IPS DF 6.9 (cell line): ENCODE measurements around the gene MIF4GD.

Experiments
- DNase-seq: peaks from one replicate; pipeline ENCODE4 v3.0.0-alpha.2; 2013; ENCODE audit warnings: low read depth, low spot score
- H3K27ac ChIP-seq: one replicate; pipeline ENCODE4 v1.5.1; 2013; ENCODE audit warnings: low read length, control low read depth
- H3K27me3 ChIP-seq: 2 replicates; pipeline ENCODE4 v1.6.1; 2013; ENCODE audit warnings: mild to moderate bottlenecking, low read length; ENCODE audit not compliant: control insufficient read depth, insufficient read depth
- H3K36me3 ChIP-seq: 2 replicates; pipeline ENCODE4 v1.6.1; 2013; ENCODE audit warnings: low read length; ENCODE audit not compliant: control insufficient read depth, insufficient read depth
- H3K4me1 ChIP-seq: 2 replicates; pipeline ENCODE4 v1.6.1; 2013; ENCODE audit warnings: low read length; ENCODE audit not compliant: control insufficient read depth, insufficient read depth
- H3K4me3 ChIP-seq: 2 replicates; pipeline ENCODE4 v1.5.1; 2013; ENCODE audit warnings: mild to moderate bottlenecking, low read length
- H3K9me3 ChIP-seq: 2 replicates; pipeline ENCODE4 v1.6.1; 2013; ENCODE audit warnings: low read length, inconsistent platforms; ENCODE audit not compliant: control insufficient read depth, insufficient read depth
- WGBS: extraction: QIAGEN DNeasy Blood & Tissue Kit; methylation state at CpG from one replicate; pipeline ENCODE4 v1.1.7; 2013; ENCODE audit warnings: mixed read lengths, missing lambda C conversion rate; ENCODE audit not compliant: insufficient read length, insufficient coverage; 5-methylcytosine and 5-hydroxymethylcytosine counted together

Gene MIF4GD

DNA sequence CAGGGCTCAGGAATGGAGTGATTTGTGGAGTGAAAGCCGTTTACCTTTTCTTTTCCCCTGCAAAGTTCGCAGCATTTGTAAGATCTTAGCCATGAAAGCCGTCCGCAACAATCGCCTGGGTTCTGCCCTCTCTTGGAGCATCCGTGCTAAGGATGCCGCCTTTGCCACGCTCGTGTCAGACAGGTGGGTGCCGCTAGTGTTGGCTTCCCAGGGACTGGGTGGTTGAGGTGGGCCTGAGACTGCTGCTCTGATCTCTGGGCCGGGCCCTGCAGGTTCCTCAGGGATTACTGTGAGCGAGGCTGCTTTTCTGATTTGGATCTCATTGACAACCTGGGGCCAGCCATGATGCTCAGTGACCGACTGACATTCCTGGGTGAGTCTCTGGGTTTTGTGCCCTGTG, 38.2 kb downstream of the MIF4GD start:
- H3K9me3 ChIP-seq: no peaks in the 10 kb centered on the region
- no peak overlapping the region for H3K4me3 ChIP-seq
- no peak overlapping the region for H3K27ac ChIP-seq
- no peaks in the 10 kb centered on the region for H3K4me1 ChIP-seq
- DNase-seq: no peak
- no CpG with 5 or more reads among the region's 13 CpGs for WGBS
- H3K36me3 ChIP-seq: peaks cover 45% of the 10 kb centered on the region
- H3K27me3 ChIP-seq: no peaks in the 10 kb centered on the region

DNA sequence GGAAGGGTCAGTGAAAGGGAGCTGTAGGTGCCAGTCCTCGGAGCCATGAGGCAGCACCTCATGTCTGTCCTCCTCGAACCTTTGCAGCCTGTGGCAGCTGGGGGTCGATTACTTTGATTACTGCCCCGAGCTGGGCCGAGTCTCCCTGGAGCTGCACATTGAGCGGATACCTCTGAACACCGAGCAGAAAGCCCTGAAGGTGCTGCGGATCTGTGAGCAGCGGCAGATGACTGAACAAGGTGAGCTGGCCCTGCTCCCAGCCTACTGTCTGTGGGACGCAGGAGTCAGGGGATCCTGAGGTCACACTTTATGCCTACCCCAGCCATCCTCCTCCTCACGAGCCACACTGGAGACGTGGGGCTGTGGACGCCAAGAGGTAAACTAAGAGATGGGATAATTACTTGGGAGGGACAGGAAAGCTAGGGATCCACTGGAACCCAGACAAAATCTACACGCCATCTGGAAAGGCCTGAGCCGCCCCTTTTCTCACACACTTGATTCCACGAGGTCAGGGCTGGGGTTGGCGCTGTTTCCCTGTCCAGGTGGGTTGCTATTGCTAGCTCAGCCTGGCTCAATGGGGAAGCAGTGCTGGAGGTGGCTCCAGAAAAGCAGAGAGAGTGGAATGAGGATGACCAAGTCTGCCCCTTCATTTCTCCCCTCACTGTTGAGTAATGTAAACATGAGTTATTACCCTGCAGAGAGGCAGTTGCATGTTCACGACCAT, 39.1 kb downstream of the MIF4GD start:
- DNase-seq: no peak
- WGBS: no CpG with 5 or more reads among the region's 18 CpGs
- H3K4me1 ChIP-seq: no peaks in the 10 kb centered on the region
- no peaks in the 10 kb centered on the region for H3K9me3 ChIP-seq
- H3K27me3 ChIP-seq: no peaks in the 10 kb centered on the region
- peaks cover 39% of the 10 kb centered on the region for H3K36me3 ChIP-seq
- H3K4me3 ChIP-seq: no peak overlapping the region
- H3K27ac ChIP-seq: no peak overlapping the region

DNA sequence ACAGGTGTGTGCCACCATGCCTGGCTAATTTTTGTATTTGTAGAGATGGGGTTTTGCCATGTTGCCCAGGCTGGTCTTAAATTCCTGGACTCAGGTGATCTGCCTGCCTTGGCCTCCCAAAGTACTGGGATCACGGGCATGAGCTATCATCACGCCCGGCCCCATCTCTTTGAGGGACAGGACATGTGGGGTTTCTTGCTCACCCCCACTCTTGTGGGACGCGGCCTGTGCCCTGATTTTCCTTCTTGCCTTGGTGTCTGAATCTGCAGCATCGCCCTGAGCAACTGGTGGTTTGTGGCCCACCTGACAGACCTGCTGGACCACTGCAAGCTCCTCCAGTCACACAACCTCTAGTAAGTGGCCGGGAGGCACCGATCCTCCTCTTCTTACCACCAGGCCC, 40.0 kb downstream of the MIF4GD start:
- Histone ChIP-seq H3K27me3 (no peaks in the 10 kb centered on the region), H3K27ac (no peak overlapping the region), H3K4me1 (no peaks in the 10 kb centered on the region), H3K4me3 (no peak overlapping the region), H3K36me3 (peaks cover 40% of the 10 kb centered on the region), H3K9me3 (no peaks in the 10 kb centered on the region)
- DNase-seq: no peak
- WGBS: no CpG with 5 or more reads among the region's 8 CpGs

DNA sequence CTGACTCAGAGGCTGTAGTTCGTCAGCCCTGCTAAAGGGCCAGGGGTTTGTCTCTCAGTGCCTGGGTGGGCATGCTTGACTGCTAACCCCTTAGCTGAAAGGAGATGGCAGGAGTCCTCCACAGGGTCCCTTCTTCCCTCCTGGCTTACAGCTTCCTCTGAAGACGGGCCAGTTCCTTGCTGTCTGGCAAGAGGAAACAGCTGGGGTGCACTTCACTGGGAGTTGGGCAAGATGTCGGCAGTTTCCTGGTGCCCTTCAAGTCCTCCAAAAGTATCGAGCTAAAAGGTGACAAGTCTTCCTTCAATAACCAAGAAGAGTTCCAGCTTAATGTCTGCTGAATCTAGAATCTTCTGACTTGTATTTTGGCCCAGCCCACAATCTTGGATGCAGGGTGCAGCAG, 42.2 kb downstream of the MIF4GD start:
- no peak for DNase-seq
- Histone ChIP-seq H3K36me3 (peaks cover 40% of the 10 kb centered on the region), H3K27me3 (no peaks in the 10 kb centered on the region), H3K9me3 (no peaks in the 10 kb centered on the region), H3K4me1 (no peaks in the 10 kb centered on the region), H3K4me3 (no peak overlapping the region), H3K27ac (no peak overlapping the region)
- no CpG with 5 or more reads among the region's 4 CpGs for WGBS

DNA sequence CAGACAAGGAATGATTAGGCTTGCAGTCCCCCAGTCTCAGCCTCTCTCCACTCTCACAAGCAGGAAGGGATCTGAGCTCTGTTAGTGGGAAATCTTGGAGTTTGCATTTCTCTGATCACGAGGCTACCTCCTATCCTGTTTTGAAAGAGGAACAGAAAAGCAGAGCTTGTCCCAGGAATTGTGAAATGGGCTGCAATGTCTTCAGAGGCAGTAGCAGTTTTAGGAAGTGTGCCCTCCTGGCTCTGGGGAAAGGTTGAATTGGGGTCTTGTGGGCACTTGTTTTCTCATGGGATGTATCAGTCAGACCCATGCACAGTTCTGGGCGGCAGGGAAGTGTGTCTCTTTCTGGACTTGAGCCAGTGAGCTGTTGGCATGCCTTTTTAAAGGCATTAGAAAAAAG, 42.7 kb downstream of the MIF4GD start:
- no peak for DNase-seq
- Histone ChIP-seq H3K9me3 (no peaks in the 10 kb centered on the region), H3K4me3 (no peak overlapping the region), H3K4me1 (no peaks in the 10 kb centered on the region), H3K36me3 (peaks cover 40% of the 10 kb centered on the region), H3K27me3 (no peaks in the 10 kb centered on the region), H3K27ac (no peak overlapping the region)
- WGBS: no CpG with 5 or more reads among the region's 2 CpGs

DNA sequence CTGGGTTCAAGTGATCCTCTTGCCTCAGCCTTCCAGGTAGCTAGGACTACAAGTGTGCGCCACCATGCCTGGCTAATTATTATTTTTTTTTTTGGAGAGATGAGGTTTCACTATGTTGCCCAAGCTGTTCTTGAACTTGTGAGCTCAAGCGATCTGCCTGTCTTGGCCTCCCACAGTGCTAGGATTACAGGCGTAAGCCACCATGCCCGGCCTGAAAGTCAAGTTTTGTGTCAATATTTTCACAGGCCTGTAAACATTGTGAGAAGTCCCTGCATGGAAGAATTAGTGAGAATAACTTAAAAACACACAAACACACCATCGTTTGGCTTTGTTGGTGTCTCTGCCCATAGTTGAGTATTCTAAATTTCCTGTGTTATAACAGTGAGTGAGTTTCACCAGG, 43.3 kb downstream of the MIF4GD start:
- WGBS: no CpG with 5 or more reads among the region's 5 CpGs
- Histone ChIP-seq H3K4me3 (no peak overlapping the region), H3K4me1 (no peaks in the 10 kb centered on the region), H3K27me3 (no peaks in the 10 kb centered on the region), H3K27ac (no peak overlapping the region), H3K36me3 (peaks cover 36% of the 10 kb centered on the region), H3K9me3 (no peaks in the 10 kb centered on the region)
- no peak for DNase-seq

DNA sequence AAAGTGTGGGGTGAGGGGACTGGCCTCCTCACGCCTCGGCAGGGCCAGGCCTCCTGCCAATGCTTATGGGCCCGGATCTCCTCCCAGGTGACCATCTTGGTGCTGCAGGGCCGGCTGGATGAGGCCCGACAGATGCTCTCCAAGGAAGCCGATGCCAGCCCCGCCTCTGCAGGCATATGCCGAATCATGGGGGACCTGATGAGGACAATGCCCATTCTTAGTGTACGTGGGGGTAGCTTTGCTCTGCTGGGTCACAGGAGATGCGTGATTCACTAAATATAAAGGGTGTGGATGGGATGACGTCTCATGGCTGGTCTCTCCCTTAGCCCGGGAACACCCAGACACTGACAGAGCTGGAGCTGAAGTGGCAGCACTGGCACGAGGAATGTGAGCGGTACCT, 46.0 kb downstream of the MIF4GD start:
- Histone ChIP-seq H3K9me3 (no peaks in the 10 kb centered on the region), H3K36me3 (peaks cover 29% of the 10 kb centered on the region), H3K27ac (no peak overlapping the region), H3K4me3 (no peak overlapping the region), H3K27me3 (no peaks in the 10 kb centered on the region), H3K4me1 (no peaks in the 10 kb centered on the region)
- no CpG with 5 or more reads among the region's 14 CpGs for WGBS
- no peak for DNase-seq

DNA sequence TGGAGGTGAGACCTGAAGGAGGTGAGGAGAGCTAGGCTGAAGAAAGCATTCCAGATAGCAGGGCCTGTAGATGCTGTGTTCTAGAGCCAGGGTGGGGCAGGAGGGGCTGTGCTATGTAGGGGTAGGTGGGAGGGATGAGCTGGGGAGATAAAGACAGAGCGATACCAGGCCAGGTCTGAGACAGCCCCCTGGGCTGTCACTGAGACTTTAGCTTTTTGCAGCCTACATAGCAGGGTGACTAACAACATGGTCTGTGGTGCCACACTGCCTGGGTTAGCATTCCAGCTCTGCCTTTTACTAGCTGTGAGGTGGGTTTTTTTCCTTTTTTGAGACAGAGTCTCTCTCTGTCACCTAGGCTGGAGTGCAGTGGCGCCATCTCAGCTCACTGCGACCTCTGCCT, 51.2 kb downstream of the MIF4GD start:
- H3K9me3 ChIP-seq: no peaks in the 10 kb centered on the region
- H3K4me1 ChIP-seq: no peaks in the 10 kb centered on the region
- WGBS: no CpG with 5 or more reads among the region's 3 CpGs
- peaks cover 24% of the 10 kb centered on the region for H3K36me3 ChIP-seq
- no peak overlapping the region for H3K27ac ChIP-seq
- H3K4me3 ChIP-seq: no peak overlapping the region
- no peak for DNase-seq
- no peaks in the 10 kb centered on the region for H3K27me3 ChIP-seq

DNA sequence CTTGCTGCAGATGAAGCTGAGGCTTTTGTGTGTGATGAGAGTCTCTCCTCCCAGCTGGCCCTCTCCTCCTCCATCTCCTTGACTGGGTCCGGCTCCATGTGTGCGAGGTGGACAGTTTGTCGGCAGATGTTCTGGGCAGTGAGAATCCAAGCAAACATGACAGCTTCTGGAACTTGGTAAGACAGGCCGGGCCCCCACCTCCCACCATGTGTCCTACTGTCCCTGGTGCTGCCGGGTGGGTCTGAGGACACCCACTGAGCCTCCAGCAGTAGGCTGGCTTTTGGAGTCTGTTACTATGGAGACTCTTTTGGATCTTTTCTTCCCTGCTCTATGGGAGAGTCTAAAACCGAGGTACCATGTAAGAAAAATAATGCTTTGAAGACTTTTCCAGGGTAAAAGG, 52.9 kb downstream of the MIF4GD start:
- Histone ChIP-seq H3K36me3 (peaks cover 30% of the 10 kb centered on the region; the same call in 1 of the 2 replicates), H3K27ac (no peak overlapping the region), H3K27me3 (no peaks in the 10 kb centered on the region), H3K4me1 (no peaks in the 10 kb centered on the region), H3K4me3 (no peak overlapping the region), H3K9me3 (no peaks in the 10 kb centered on the region)
- no CpG with 5 or more reads among the region's 6 CpGs for WGBS
- no peak for DNase-seq
